ENCODE measurements around the gene RBM33. TPM values are rescaled to one million over a fixed set of nuclear protein-coding genes. Genes with fewer than 3 reads are reported as not detected.

RBM33 gene
- polyA plus RNA-seq, 2 of the 4 experiments (the other 2 are of a cell fraction): 21.7 to 21.9 TPM

DNA sequence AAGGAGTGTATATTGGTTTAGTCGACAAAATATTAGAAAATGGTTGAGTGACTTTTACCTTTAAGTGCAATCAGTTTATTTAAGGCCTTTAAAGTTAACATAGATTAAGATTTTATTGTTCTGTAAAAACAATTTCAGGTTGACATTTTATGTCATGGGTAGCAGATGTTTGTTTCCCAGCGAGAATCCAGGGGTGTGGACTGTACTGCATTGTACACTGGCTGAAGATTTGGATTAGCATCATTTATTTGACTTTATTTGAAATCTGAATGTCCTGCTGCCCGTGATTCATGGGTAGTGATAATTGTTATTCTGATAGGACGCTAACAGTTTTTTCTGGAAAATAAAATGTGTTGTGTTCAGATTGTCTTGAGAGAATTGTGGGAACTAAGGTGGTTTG lies 39.3 kb downstream of the RBM33 start:
- ChIA-PET POLR2A (no interaction called here), CTCF (interaction anchor here (1.7 kb wide), 1 partner anchor 85 kb away, joined by 4 read pairs; no protein-coding TSS in a partner anchor)
- DNase-seq (ENCODE audit: low read depth in 1 of 2, low spot score in 1 of 2) (no peak), FAIRE-seq (no peak), ATAC-seq (no peak)
- Histone ChIP-seq H3K9me3 (no peaks in the 10 kb centered on the region), H3K4me3 (no peak overlapping the region), H3K27ac (no peak overlapping the region), H3K4me2 (no peak overlapping the region), H3K4me1 (no peaks in the 10 kb centered on the region)
- 81% methylated on average over 4 of the region's 4 CpGs for WGBS (ENCODE audit: missing lambda C conversion rate)
- no peak for TF ChIP-seq TFCP2L1 (CRISPR knock-in tag; IDR thresholded peaks at IDR 0.05)
- no peak for TF ChIP-seq ZSCAN20 (CRISPR knock-in tag; IDR thresholded peaks at IDR 0.05)
- no peak for TF ChIP-seq GATA3 (IDR thresholded peaks at IDR 0.05; ENCODE audit: borderline replicate concordance)
- TF ChIP-seq, protein P1, sequence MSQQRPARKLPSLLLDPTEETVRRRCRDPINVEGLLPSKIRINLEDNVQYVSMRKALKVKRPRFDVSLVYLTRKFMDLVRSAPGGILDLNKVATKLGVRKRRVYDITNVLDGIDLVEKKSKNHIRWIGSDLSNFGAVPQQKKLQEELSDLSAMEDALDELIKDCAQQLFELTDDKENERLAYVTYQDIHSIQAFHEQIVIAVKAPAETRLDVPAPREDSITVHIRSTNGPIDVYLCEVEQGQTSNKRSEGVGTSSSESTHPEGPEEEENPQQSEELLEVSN (IDR thresholded peaks at IDR 0.05; ENCODE audit: borderline replicate concordance, low read depth): no peak
- no peak for TF ChIP-seq FOSL2 (IDR thresholded peaks at IDR 0.05)
- no peak for TF ChIP-seq FOSL2 (CRISPR knock-in tag; IDR thresholded peaks at IDR 0.05)
- TF ChIP-seq, protein P2, sequence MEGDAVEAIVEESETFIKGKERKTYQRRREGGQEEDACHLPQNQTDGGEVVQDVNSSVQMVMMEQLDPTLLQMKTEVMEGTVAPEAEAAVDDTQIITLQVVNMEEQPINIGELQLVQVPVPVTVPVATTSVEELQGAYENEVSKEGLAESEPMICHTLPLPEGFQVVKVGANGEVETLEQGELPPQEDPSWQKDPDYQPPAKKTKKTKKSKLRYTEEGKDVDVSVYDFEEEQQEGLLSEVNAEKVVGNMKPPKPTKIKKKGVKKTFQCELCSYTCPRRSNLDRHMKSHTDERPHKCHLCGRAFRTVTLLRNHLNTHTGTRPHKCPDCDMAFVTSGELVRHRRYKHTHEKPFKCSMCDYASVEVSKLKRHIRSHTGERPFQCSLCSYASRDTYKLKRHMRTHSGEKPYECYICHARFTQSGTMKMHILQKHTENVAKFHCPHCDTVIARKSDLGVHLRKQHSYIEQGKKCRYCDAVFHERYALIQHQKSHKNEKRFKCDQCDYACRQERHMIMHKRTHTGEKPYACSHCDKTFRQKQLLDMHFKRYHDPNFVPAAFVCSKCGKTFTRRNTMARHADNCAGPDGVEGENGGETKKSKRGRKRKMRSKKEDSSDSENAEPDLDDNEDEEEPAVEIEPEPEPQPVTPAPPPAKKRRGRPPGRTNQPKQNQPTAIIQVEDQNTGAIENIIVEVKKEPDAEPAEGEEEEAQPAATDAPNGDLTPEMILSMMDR (IDR thresholded peaks at IDR 0.05): no peak
- TF ChIP-seq, protein P3, sequence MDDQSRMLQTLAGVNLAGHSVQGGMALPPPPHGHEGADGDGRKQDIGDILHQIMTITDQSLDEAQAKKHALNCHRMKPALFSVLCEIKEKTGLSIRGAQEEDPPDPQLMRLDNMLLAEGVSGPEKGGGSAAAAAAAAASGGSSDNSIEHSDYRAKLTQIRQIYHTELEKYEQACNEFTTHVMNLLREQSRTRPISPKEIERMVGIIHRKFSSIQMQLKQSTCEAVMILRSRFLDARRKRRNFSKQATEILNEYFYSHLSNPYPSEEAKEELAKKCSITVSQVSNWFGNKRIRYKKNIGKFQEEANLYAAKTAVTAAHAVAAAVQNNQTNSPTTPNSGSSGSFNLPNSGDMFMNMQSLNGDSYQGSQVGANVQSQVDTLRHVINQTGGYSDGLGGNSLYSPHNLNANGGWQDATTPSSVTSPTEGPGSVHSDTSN (IDR thresholded peaks at IDR 0.05): no peak
- TF ChIP-seq SREBF2 (IDR thresholded peaks at IDR 0.05): no peak
- TF ChIP-seq JUNB (IDR thresholded peaks at IDR 0.05): no peak
- TF ChIP-seq TP53 (CRISPR knock-in tag; IDR thresholded peaks at IDR 0.05): no peak
- TF ChIP-seq SMC3 (IDR thresholded peaks at IDR 0.05): no peak
- TF ChIP-seq ESRRA (IDR thresholded peaks at IDR 0.05; ENCODE audit: borderline replicate concordance, low read length): no peak
- no peak for TF ChIP-seq ZNF302 (CRISPR knock-in tag; IDR thresholded peaks at IDR 0.05)
- TF ChIP-seq BCL3 (IDR thresholded peaks at IDR 0.05): no peak
- TF ChIP-seq NPAS2 (CRISPR knock-in tag; IDR thresholded peaks at IDR 0.05; ENCODE audit: borderline replicate concordance): no peak
- TF ChIP-seq EHMT2 (IDR thresholded peaks at IDR 0.05; ENCODE audit: low read depth): no peak
- TF ChIP-seq PHF8 (IDR thresholded peaks at IDR 0.05; ENCODE audit: borderline replicate concordance, low read depth): no peak
- TF ChIP-seq, protein P4, sequence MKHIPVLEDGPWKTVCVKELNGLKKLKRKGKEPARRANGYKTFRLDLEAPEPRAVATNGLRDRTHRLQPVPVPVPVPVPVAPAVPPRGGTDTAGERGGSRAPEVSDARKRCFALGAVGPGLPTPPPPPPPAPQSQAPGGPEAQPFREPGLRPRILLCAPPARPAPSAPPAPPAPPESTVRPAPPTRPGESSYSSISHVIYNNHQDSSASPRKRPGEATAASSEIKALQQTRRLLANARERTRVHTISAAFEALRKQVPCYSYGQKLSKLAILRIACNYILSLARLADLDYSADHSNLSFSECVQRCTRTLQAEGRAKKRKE (CRISPR knock-in tag; IDR thresholded peaks at IDR 0.05; ENCODE audit: low read depth): no peak

GRCh38 chr7:155684543-155684942 lies 40.1 kb downstream of the RBM33 start:
- ChIA-PET POLR2A (no interaction called here), CTCF (interaction anchor here (1.7 kb wide), 1 partner anchor 86 kb away, joined by 4 read pairs; no protein-coding TSS in a partner anchor)
- ATAC-seq (no peak), FAIRE-seq (no peak), DNase-seq (ENCODE audit: low read depth in 1 of 2, low spot score in 1 of 2) (no peak)
- Histone ChIP-seq H3K27ac (no peak overlapping the region), H3K4me2 (no peak overlapping the region), H3K4me3 (no peak overlapping the region), H3K4me1 (no peaks in the 10 kb centered on the region), H3K9me3 (no peaks in the 10 kb centered on the region)
- WGBS (ENCODE audit: missing lambda C conversion rate): 83% methylated on average over 5 of the region's 5 CpGs
- TF ChIP-seq RNF2 (IDR thresholded peaks at IDR 0.05; ENCODE audit: borderline replicate concordance, low read depth) (no peak), ZNF302 (CRISPR knock-in tag; IDR thresholded peaks at IDR 0.05) (no peak), KDM1A (IDR thresholded peaks at IDR 0.05; ENCODE audit: low read depth) (no peak), RCOR1 (IDR thresholded peaks at IDR 0.05; ENCODE audit: low read depth, low read length) (no peak), TFCP2L1 (CRISPR knock-in tag; IDR thresholded peaks at IDR 0.05) (no peak), KDM5A (IDR thresholded peaks at IDR 0.05) (no peak), TP53 (CRISPR knock-in tag; IDR thresholded peaks at IDR 0.05) (no peak), CHD4 (IDR thresholded peaks at IDR 0.05; ENCODE audit: borderline replicate concordance) (no peak), RAD21 (conservative IDR thresholded peaks at IDR 0.05 in 1 of 2, IDR thresholded peaks at IDR 0.05 in 1 of 2) (no peak), POLR2A (IDR thresholded peaks at IDR 0.05; ENCODE audit: low read length) (no peak)
- TF ChIP-seq, protein P2 (IDR thresholded peaks at IDR 0.05): no peak

Measured in A549 (cell line).